ENCODE measurements around the gene DDX3Y. TPM values are rescaled to one million over a fixed set of nuclear protein-coding genes. Genes with fewer than 3 reads are reported as not detected.
A peak's percentile ranks its signal among the peaks of the same experiment; 100 is the strongest.

Gene DDX3Y
- 100 to 1,000 TPM in 3 of 5 donors, under 1 TPM in 1, not detected in 1; 0.28 to 485 (median 129) TPM for total RNA-seq
- 204 TPM for total RNA-seq (2013)
- total RNA-seq: 0 to 842 (median 252) reads per million in 29 experiments

GRCh38 chrY:12904618-12905516 is at the start of gene DDX3Y:
Gene DDX3Y, plus strand, starts transcription at chrY:12904868. Its CDS starts 69 bp downstream, at chrY:12904937.
- Mint-ChIP-seq H3K27me3 (peaks cover 0 to under 1% of the 10 kb centered on the region in 2 donors), H3K27ac (peak within 1 kb of the TSS in 1 of 2 donors; percentile 96), H3K4me3 (peak within 1 kb of the TSS in 1 of 3 donors; percentile 97), H3K4me1 (peaks cover 0 to 35% (median 0%) of the 10 kb centered on the region in 3 donors), H3K36me3 (peaks cover 10% of the 10 kb centered on the region), H3K9me3 (no peaks in the 10 kb centered on the region)
- Histone ChIP-seq H3K4me1 (ENCODE audit: control insufficient read depth in 1 of 2, extremely low read depth in 1 of 2, insufficient read depth in 2 of 2, low read length in 2 of 2) (peaks cover 0 to 12% of the 10 kb centered on the region in 2 experiments), H3K9me3 (no peaks in the 10 kb centered on the region), H3K27me3 (replicated peaks in 1 of 2; ENCODE audit: control insufficient read depth in 2 of 2, extremely low read depth in 1 of 2, insufficient read depth in 2 of 2, low read length in 1 of 2) (no peaks in the 10 kb centered on the region), H3K27ac (ENCODE audit: low read length) (peak within 1 kb of the TSS; percentile 94), H3K36me3 (ENCODE audit: control insufficient read depth in 2 of 2, extremely low read depth in 1 of 2, insufficient read depth in 1 of 2, low read length in 1 of 2) (no peaks in the 10 kb centered on the region), H3K4me3 (ENCODE audit: control insufficient read depth in 1 of 2, extremely low read depth in 1 of 2, low read length in 1 of 2) (peak within 1 kb of the TSS in 1 of 2 donors; percentile 70)
- CTCF ChIA-PET: no interaction called here
- POLR2A ChIA-PET: interaction anchor here in 1 of 2 donors (1.0 to 1.5 kb wide), 2 partner anchors 9 to 14 kb away, joined by 7 read pairs; no protein-coding TSS in a partner anchor
- WGBS (ENCODE audit: insufficient coverage): 0% methylated on average over 19 of the region's 54 CpGs
- ATAC-seq (replicated peaks in 1 of 4) (peak in 2 of 4 experiments; percentile 95), DNase-seq (peak in 20 of 35 experiments; percentile 76 to 94 (median 84))

- ChIA-PET POLR2A (no interaction called here), CTCF (no interaction called here)
- H3K27me3 Mint-ChIP-seq: no peaks in the 10 kb centered on the region
Observed at GRCh38 chrY:12855791-12856275, 48.8 kb upstream of the DDX3Y start.

GRCh38 chrY:12867960-12868359 is 36.7 kb upstream of the DDX3Y start:
- Mint-ChIP-seq H3K4me3 (no peak overlapping the region), H3K27ac (no peak overlapping the region), H3K36me3 (peaks cover 9% of the 10 kb centered on the region), H3K27me3 (no peaks in the 10 kb centered on the region), H3K4me1 (no peaks in the 10 kb centered on the region), H3K9me3 (no peaks in the 10 kb centered on the region)
- no peaks in the 10 kb centered on the region for H3K36me3 ChIP-seq (ENCODE audit: control insufficient read depth in 2 of 2, extremely low read depth in 1 of 2, insufficient read depth in 1 of 2, low read length in 1 of 2)
- ChIA-PET POLR2A (no interaction called here), CTCF (no interaction called here)
- no peak overlapping the region for H3K4me3 ChIP-seq (ENCODE audit: control insufficient read depth in 1 of 2, extremely low read depth in 1 of 2, low read length in 1 of 2)
- H3K27me3 ChIP-seq (replicated peaks in 1 of 2; ENCODE audit: control insufficient read depth in 2 of 2, extremely low read depth in 1 of 2, insufficient read depth in 2 of 2, low read length in 1 of 2): no peaks in the 10 kb centered on the region
- ATAC-seq (replicated peaks in 1 of 4) (no peak), DNase-seq (no peak)
- H3K27ac ChIP-seq (ENCODE audit: low read length): no peak overlapping the region
- H3K4me1 ChIP-seq (ENCODE audit: control insufficient read depth in 1 of 2, extremely low read depth in 1 of 2, insufficient read depth in 2 of 2, low read length in 2 of 2): no peaks in the 10 kb centered on the region
- no CpG with 5 or more reads among the region's 2 CpGs for WGBS (ENCODE audit: insufficient coverage)
- H3K9me3 ChIP-seq: no peaks in the 10 kb centered on the region

More at GRCh38 chrY:12855791-12856275, 48.8 kb upstream of the DDX3Y start:
- no peak for ATAC-seq (replicated peaks in 1 of 4)
- no peaks in the 10 kb centered on the region for H3K27me3 ChIP-seq (replicated peaks in 1 of 2; ENCODE audit: control insufficient read depth in 2 of 2, extremely low read depth in 1 of 2, insufficient read depth in 2 of 2, low read length in 1 of 2)
- H3K4me1 ChIP-seq (ENCODE audit: control insufficient read depth in 1 of 2, extremely low read depth in 1 of 2, insufficient read depth in 2 of 2, low read length in 2 of 2): no peaks in the 10 kb centered on the region
- Mint-ChIP-seq H3K27ac (no peak overlapping the region), H3K36me3 (peaks cover 31% of the 10 kb centered on the region), H3K4me1 (no peaks in the 10 kb centered on the region), H3K4me3 (no peak overlapping the region), H3K9me3 (no peaks in the 10 kb centered on the region)
- no peak overlapping the region for H3K4me3 ChIP-seq (ENCODE audit: control insufficient read depth in 1 of 2, extremely low read depth in 1 of 2, low read length in 1 of 2)
- no peaks in the 10 kb centered on the region for H3K9me3 ChIP-seq
- H3K36me3 ChIP-seq (ENCODE audit: control insufficient read depth in 2 of 2, extremely low read depth in 1 of 2, insufficient read depth in 1 of 2, low read length in 1 of 2): peaks cover 0 to 29% of the 10 kb centered on the region in 2 donors
- DNase-seq: no peak
- H3K27ac ChIP-seq (ENCODE audit: low read length): no peak overlapping the region

GRCh38 chrY:12896973-12897372 is 7.7 kb upstream of the DDX3Y start:
- no peaks in the 10 kb centered on the region for H3K36me3 Mint-ChIP-seq
- Histone ChIP-seq H3K9me3 (no peaks in the 10 kb centered on the region), H3K4me3 (ENCODE audit: control insufficient read depth in 1 of 2, extremely low read depth in 1 of 2, low read length in 1 of 2) (no peak overlapping the region), H3K27me3 (replicated peaks in 1 of 2; ENCODE audit: control insufficient read depth in 2 of 2, extremely low read depth in 1 of 2, insufficient read depth in 2 of 2, low read length in 1 of 2) (peaks cover 0 to 3% of the 10 kb centered on the region in 2 experiments), H3K4me1 (ENCODE audit: control insufficient read depth in 1 of 2, extremely low read depth in 1 of 2, insufficient read depth in 2 of 2, low read length in 2 of 2) (no peaks in the 10 kb centered on the region), H3K36me3 (ENCODE audit: control insufficient read depth in 2 of 2, extremely low read depth in 1 of 2, insufficient read depth in 1 of 2, low read length in 1 of 2) (no peaks in the 10 kb centered on the region), H3K27ac (ENCODE audit: low read length) (no peak overlapping the region)
- DNase-seq (no peak), ATAC-seq (replicated peaks in 1 of 4) (no peak)
- H3K4me3 Mint-ChIP-seq: no peak overlapping the region
- CTCF ChIA-PET: no interaction called here
- POLR2A ChIA-PET: no interaction called here
- H3K4me1 Mint-ChIP-seq: no peaks in the 10 kb centered on the region
- H3K27ac Mint-ChIP-seq: no peak overlapping the region
- peaks cover 0 to 2% of the 10 kb centered on the region in 2 donors for H3K27me3 Mint-ChIP-seq
- no peaks in the 10 kb centered on the region for H3K9me3 Mint-ChIP-seq

GRCh38 chrY:12898604-12899003 is 6.1 kb upstream of the DDX3Y start:
- ChIA-PET CTCF (no interaction called here), POLR2A (interaction anchor here in 1 of 2 donors (0.6 kb wide), 1 partner anchor 85 kb away, joined by 3 read pairs; no protein-coding TSS in a partner anchor)
- DNase-seq (no peak), ATAC-seq (replicated peaks in 1 of 4) (no peak)
- Histone ChIP-seq H3K9me3 (no peaks in the 10 kb centered on the region), H3K36me3 (ENCODE audit: control insufficient read depth in 2 of 2, extremely low read depth in 1 of 2, insufficient read depth in 1 of 2, low read length in 1 of 2) (no peaks in the 10 kb centered on the region), H3K4me3 (ENCODE audit: control insufficient read depth in 1 of 2, extremely low read depth in 1 of 2, low read length in 1 of 2) (no peak overlapping the region), H3K27me3 (replicated peaks in 1 of 2; ENCODE audit: control insufficient read depth in 2 of 2, extremely low read depth in 1 of 2, insufficient read depth in 2 of 2, low read length in 1 of 2) (peaks cover 0 to 3% of the 10 kb centered on the region in 2 experiments), H3K27ac (ENCODE audit: low read length) (no peak overlapping the region), H3K4me1 (ENCODE audit: control insufficient read depth in 1 of 2, extremely low read depth in 1 of 2, insufficient read depth in 2 of 2, low read length in 2 of 2) (no peaks in the 10 kb centered on the region)
- Mint-ChIP-seq H3K4me1 (no peaks in the 10 kb centered on the region), H3K36me3 (no peaks in the 10 kb centered on the region), H3K9me3 (no peaks in the 10 kb centered on the region), H3K27me3 (peaks cover 0 to 2% of the 10 kb centered on the region in 2 donors), H3K4me3 (no peak overlapping the region), H3K27ac (no peak overlapping the region)
- no CpG with 5 or more reads among the region's 2 CpGs for WGBS (ENCODE audit: insufficient coverage)

- H3K4me1 ChIP-seq (ENCODE audit: control insufficient read depth in 1 of 2, extremely low read depth in 1 of 2, insufficient read depth in 2 of 2, low read length in 2 of 2): peaks cover 0 to 12% of the 10 kb centered on the region in 2 experiments
- 0% methylated on average over 7 of the region's 19 CpGs for WGBS (ENCODE audit: insufficient coverage)
- ChIA-PET POLR2A (interaction anchor here in 1 of 2 donors (2.8 kb wide), 1 partner anchor 14 kb away, joined by 11 read pairs; no protein-coding TSS in a partner anchor), CTCF (interaction anchor here in 1 of 2 donors (0.7 kb wide), 1 partner anchor 11 kb away, joined by 3 read pairs; no protein-coding TSS in a partner anchor)
- Mint-ChIP-seq H3K4me1 (peaks cover 0 to 41% (median 0%) of the 10 kb centered on the region in 3 donors), H3K4me3 (peak overlapping the region in 1 of 3 donors; percentile 97), H3K27ac (peak overlapping the region in 1 of 2 donors; percentile 96), H3K27me3 (no peaks in the 10 kb centered on the region), H3K36me3 (peaks cover 16% of the 10 kb centered on the region), H3K9me3 (no peaks in the 10 kb centered on the region)
- H3K4me3 ChIP-seq (ENCODE audit: control insufficient read depth in 1 of 2, extremely low read depth in 1 of 2, low read length in 1 of 2): peak overlapping the region in 1 of 2 donors; percentile 70
- ATAC-seq (replicated peaks in 1 of 4) (peak in 2 of 4 experiments; percentile 44 to 51), DNase-seq (peak in 20 of 35 experiments; percentile 42 to 83 (median 58))
- no peaks in the 10 kb centered on the region for H3K36me3 ChIP-seq (ENCODE audit: control insufficient read depth in 2 of 2, extremely low read depth in 1 of 2, insufficient read depth in 1 of 2, low read length in 1 of 2)
- no peaks in the 10 kb centered on the region for H3K9me3 ChIP-seq
- peak overlapping the region; percentile 94 for H3K27ac ChIP-seq (ENCODE audit: low read length)
- no peaks in the 10 kb centered on the region for H3K27me3 ChIP-seq (replicated peaks in 1 of 2; ENCODE audit: control insufficient read depth in 2 of 2, extremely low read depth in 1 of 2, insufficient read depth in 2 of 2, low read length in 1 of 2)
Observed at GRCh38 chrY:12905517-12905872, 827 bp downstream of the DDX3Y start.

All from T-cell (primary cell).